Measurements from ENCODE around the gene TMEM132C. TPM values are rescaled to one million over a fixed set of nuclear protein-coding genes. Genes with fewer than 3 reads are reported as not detected.
A peak's percentile ranks its signal among the peaks of the same experiment; 100 is the strongest.

TMEM132C gene
- total and polyA plus RNA-seq, 2 of the 8 experiments (the other 6 are each of a cell fraction or from before 2014, with no cell fraction given): 0.23 to 0.76 TPM

GRCh38 chr12:128455851-128456250 is 188.9 kb downstream of the TMEM132C start:
- H3K4ac ChIP-seq (replicated peaks; ENCODE audit: insufficient read length, low read depth, low read length): peak overlapping the region; percentile 48
- H3K27ac ChIP-seq (ENCODE audit: low read depth, low read length): no peak overlapping the region
- H3K27me3 ChIP-seq (replicated peaks in 1 of 4; ENCODE audit: control insufficient read depth in 3 of 4, extremely low read depth in 1 of 4, insufficient read depth in 3 of 4, low read length in 3 of 4): no peaks in the 10 kb centered on the region; a peak in 4 of 7 replicates
- no peak overlapping the region for H4K8ac ChIP-seq (ENCODE audit: extremely low read depth, insufficient read depth, low read length)
- POLR2A ChIA-PET (ENCODE audit: partially characterized antibody): no interaction called here
- CTCF ChIA-PET (ENCODE audit: partially characterized antibody): no interaction called here
- no peaks in the 10 kb centered on the region for H3K23me2 ChIP-seq (ENCODE audit: low read depth, low read length)
- H3K4me1 ChIP-seq (replicated peaks in 1 of 4; ENCODE audit: control insufficient read depth in 3 of 4, insufficient read depth in 4 of 4, low read length in 3 of 4): peaks cover 4 to 8% (median 6%) of the 10 kb centered on the region in 4 experiments; a peak in 6 of 7 replicates
- peak overlapping the region; percentile 83; the same call in 1 of the 2 replicates for H2AFZ ChIP-seq (ENCODE audit: low read length)
- H2BK15ac ChIP-seq (ENCODE audit: low read length): peak overlapping the region; percentile 90; the same call in 1 of the 2 replicates
- H3K36me3 ChIP-seq (ENCODE audit: control insufficient read depth in 2 of 4, insufficient read depth in 4 of 4, low read length in 3 of 4): no peaks in the 10 kb centered on the region
- no peak overlapping the region for H3K18ac ChIP-seq (ENCODE audit: extremely low read depth, low read length)
- no peak overlapping the region for H3K14ac ChIP-seq (ENCODE audit: insufficient read length)
- H3K4me3 ChIP-seq (ENCODE audit: extremely low read depth in 1 of 4, insufficient read depth in 2 of 4, low read depth in 3 of 4, low read length in 4 of 4): no peak overlapping the region
- FAIRE-seq (no peak), DNase-seq (ENCODE audit: low read depth in 1 of 2, low spot score in 2 of 2) (no peak)
- 0 out of 2 replicates have a peak overlapping the region, but pooled peaks have one; percentile 75 for H2BK20ac ChIP-seq (ENCODE audit: low read length)
- no peak for TF ChIP-seq POLR2AphosphoS5 (IDR thresholded peaks at IDR 0.05; ENCODE audit: low read depth, low read length)
- H4K5ac ChIP-seq (ENCODE audit: insufficient read length, low read depth, low read length): no peak overlapping the region
- no peak overlapping the region for H3K23ac ChIP-seq (ENCODE audit: insufficient read length)
- no peak overlapping the region; the same call in 1 of the 2 replicates for H2BK5ac ChIP-seq (ENCODE audit: low read depth, low read length)
- 77% methylated on average over 5 of the region's 5 CpGs; no CpG with 5 or more reads in 1 of the 2 experiments for WGBS, 2 experiments (ENCODE audit: extremely low coverage in 1 of 2, insufficient coverage in 1 of 2, insufficient read length in 1 of 2, insufficient replicate concordance in 2 of 2, low coverage in 1 of 2, low lambda C conversion rate in 2 of 2, missing lambda C conversion rate in 1 of 2)
- no peak overlapping the region for H2AK5ac ChIP-seq (ENCODE audit: low read depth, low read length)
- no peaks in the 10 kb centered on the region for H3K79me1 ChIP-seq (ENCODE audit: low read depth, low read length)
- peak overlapping the region; percentile 66 for H4K91ac ChIP-seq (replicated peaks; ENCODE audit: insufficient read length, low read length)
- H2BK12ac ChIP-seq (ENCODE audit: low read depth, low read length): peak overlapping the region; percentile 60; the same call in 1 of the 2 replicates
- H3K9ac ChIP-seq (replicated peaks in 1 of 4; ENCODE audit: extremely low read depth in 1 of 4, low read depth in 3 of 4, low read length in 3 of 4): no peak overlapping the region
- H3K56ac ChIP-seq (replicated peaks; ENCODE audit: insufficient read length, low read depth, low read length): no peak overlapping the region
- H3K79me2 ChIP-seq (ENCODE audit: control insufficient read depth in 1 of 2, insufficient read depth in 2 of 2, low read length in 2 of 2): no peaks in the 10 kb centered on the region
- H3K4me2 ChIP-seq (ENCODE audit: insufficient read depth in 1 of 2, low read depth in 2 of 2, low read length in 2 of 2): no peak overlapping the region
- no peak overlapping the region for H2BK120ac ChIP-seq (replicated peaks; ENCODE audit: low read depth, low read length)
- H3K9me3 ChIP-seq (ENCODE audit: insufficient read depth in 2 of 2, low read depth in 1 of 2, low read length in 1 of 2): peaks cover 0 to 2% of the 10 kb centered on the region in 2 experiments; a peak in 1 of 4 replicates
- no peaks in the 10 kb centered on the region for H4K20me1 ChIP-seq (replicated peaks in 1 of 2; ENCODE audit: control insufficient read depth in 1 of 2, insufficient read depth in 2 of 2, low read length in 2 of 2)
